NCI-H2107 treated with DMSO at 0.1 percent for 48 hours (cell line): ENCODE results near the gene NBDY.

ENCODE experiments used
- DNase-seq: peaks from one replicate; lab custom pipeline; 2025; ENCODE audit not compliant: unreplicated experiment; lab: John Stamatoyannopoulos, UW

The NBDY gene

DNA sequence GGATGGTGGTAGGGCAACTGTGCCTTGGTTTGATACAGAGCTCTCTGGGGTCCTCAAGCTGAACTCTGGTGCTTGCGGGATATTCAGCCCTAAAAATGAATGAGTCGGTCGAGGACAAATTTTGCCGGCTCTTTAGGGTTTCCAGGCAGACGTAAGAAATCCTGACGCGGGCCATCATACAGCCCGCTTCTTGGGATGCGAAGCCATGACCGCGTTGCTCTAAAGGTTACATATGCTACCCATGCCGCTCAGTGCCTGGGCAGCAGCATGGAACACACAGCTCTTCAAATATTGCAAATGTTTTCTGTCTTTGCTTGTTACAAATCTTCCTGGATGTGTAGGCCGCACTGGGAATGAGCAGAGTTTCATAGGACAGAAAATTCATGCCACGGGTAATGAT, 55.6 kb downstream of the NBDY start:
- no peak for DNase-seq

DNA sequence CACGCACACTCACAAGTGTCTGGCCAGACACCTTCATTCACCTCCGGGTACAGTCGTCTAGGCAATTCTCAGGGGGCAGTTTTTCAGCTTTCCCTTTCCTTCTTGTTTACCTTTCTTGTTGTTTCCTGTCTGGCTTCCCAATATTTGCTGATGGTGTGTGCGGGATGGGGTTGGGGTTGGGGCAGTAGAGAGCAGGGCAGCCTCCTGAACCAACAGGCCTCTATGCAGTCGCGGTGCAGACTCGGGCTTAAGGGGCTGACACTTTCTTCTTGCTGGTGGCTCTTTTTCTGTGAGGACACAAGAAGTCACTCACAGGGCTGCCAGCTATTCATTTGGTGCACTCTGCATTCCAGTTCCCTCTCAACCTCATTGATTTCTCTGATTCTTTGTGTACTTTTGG, 56.4 kb downstream of the NBDY start:
- DNase-seq = no peak

DNA sequence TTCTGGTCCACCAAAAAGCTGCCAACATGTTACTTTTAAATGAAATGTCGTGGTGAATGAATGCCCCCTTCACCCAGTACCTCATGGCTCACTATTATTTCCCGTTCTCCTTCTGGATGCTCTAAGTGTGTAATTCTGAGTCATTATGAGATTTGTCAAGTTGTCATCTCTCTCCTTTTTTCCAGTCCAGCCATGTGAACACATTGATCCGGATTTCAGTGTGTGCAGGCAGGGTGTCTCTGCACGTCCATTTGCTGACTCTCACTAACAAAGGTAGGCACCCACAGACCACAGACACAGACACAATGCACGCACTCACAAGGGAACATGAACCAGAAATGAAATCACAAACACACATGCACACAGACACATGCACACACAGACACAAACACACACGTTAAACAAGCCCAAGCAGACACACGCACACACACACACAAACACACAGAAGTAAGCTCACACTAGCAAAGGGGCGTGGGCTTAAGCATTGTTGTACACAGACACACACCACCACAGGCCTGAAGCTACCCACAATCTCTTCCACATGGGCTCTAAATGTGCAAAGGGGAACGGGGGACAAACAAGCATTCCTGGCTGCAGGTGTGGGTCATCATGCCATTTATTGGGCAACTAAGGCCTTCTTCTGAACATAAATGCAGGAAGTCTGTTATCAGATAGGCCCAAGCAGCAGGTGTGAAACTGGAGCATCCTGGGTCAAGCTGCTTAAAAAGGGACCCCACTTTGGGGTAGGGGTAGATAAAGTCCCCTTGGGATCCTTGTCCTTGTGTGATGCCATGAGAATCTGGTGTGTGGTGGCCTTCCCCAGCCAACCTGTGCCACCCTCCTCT, 58.1 kb downstream of the NBDY start:
- DNase-seq = no peak

DNA sequence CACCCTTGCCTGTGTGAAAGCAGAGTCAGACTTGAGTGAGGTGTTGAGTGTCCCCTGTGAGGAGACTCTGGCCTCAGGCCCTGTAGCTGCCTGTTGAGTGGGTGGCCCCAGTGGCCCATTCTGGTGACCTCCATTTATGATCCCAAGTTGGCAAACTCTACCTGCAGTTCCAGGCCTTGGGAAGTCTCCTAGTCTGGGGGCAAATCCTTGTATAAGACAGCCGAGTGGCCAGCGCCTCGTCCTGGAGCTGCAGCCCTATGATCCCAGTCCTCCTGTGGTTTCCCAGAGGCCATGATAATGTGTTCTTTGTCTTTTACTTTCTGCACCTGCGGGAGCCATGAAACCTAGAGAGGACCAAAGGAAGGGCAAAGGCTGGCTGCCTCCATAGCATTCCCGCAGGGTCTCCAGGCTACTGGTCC, 58.7 kb downstream of the NBDY start:
- DNase-seq = no peak

DNA sequence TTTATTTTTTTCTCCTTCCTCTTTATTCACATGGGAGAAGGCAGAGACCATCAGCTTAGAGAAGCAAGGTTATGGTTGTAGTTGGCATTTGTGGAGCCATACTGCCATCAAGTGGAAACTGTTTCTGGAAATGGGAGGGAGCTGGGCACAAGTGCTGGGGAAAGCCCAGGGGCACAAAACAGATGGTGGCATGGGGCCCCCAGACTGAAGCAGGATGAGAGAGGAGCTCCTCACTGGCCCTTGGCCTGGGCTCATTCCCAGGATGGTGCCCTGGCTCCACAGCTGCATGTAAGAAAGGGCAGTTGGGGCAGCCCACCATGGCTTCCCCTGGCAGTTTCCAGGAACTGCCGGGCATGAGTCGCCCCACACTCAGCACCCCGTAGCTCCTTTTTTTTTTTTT, 59.2 kb downstream of the NBDY start:
- no peak for DNase-seq

DNA sequence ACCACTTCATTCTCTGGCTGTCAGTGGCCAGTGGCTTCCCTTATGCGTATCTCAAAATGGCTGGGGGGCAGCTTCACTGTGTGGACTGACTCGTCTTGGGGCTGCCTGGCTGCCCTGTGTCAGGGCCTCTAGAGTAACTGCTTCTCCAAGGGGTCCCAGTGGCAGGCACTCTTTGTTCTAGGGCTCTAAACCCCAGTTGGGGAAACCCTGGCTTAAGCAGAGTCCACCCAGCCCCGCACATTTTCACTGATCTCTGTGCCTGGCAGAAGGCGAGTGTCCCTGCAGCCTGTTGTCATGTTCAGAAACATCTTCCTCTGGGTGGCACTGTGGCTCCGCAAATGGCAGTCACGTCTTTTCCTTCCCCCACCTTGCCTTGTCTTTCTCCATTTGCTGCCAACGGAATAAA, 59.7 kb downstream of the NBDY start:
- no peak for DNase-seq

DNA sequence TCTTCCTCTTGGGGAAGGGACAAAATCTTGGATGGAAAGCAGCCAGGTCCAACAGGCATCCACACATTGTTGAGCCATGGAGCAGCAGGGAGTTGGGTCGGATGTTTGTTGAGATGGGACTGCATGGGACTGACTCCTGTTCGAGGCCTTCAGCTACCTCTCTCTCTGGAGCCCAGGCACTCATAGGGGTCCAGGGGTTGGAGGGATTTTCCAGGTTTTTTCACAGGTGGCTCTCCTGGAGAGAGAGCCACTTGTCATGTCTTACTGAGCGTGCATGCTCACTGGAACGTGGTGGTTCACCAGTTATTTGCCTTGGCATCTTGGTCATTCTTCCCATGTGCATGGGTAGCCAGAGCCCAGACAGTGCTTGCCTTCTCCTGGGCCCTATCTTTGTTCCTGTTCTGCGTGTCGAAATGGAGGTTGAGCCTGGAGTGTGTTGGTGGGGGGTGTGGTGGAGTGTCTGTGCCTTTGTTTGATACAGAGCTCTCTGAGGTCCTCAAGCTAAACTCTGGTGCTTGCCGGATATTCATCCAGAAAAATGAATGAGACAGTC, 60.6 kb downstream of the NBDY start:
- no peak for DNase-seq

DNA sequence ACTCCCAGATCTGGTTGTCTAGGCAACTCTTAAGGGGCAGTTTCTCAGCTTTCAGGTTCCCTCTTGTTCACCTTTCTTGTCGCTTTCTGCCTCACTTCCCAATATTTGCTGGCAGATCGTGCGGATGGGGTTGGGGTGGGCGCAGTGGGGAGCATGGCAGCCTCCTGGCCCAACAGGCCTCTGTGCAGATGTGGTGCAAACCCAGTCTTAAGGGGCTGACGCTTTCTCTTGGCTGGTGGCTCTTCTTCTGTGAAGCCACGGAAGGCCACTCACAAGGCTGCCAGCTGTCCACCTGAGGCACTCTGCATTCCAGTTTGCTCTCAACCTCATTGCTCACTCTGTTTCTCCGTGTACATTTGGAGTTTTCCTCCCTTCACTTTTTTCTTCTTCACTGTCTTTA, 61.7 kb downstream of the NBDY start:
- no peak for DNase-seq

DNA sequence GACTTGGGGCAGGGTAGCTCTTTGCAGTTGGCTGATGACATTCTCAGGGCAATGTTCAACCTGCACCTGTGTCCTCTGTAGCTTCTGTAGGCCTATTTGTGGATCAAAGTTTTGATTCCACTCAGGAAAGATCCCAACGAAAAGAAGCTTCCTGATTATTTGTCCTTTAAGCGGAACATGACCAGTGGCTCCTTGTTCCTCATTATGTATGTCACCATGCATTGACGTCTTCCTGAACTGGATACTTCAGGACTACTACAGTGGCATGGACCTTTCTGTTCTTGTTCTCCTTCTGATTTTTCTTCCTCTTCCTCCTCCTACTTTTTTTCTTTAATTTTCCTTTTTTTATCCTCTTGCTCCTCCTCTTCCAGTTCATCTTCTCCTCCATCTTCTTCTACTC, 62.4 kb downstream of the NBDY start:
- DNase-seq = no peak

DNA sequence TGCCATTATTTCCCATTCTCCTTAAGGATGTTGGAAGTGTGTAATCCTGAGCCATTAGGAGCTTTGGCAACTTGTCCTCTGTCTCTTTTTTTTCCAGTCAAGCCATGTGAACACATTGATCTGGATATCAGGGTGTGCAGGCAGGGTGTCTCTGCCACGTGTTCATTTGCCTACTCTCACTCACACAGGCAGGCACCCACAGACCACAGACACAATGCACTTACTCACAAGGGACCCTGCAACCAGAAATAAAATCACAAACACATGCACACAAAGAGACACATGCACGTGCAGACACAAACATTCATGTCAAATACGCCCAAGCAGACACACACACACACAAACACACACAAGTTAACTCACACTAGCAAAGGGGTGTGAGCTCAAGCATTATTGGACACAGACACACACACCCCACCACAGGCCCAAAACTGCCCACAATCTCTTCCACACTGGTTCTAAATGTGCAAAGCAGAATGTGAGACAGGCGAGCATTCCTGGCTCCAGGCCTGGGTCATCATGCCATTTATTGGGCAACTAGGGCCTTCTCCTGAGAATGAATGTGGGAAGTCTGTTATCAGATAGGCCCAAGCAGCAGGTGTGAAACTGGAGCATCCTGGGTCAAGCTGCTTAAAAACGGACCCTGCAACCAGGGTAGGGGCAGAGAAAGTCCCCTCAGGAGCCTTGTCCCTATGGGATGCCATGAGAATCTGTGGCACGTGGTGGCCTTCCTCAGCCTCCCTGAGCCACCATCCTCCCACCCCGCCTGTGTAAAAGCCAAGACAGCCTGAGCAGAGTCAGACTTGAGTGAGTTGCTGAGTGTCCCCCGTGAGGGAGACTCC, 63.4 kb downstream of the NBDY start:
- no peak for DNase-seq

DNA sequence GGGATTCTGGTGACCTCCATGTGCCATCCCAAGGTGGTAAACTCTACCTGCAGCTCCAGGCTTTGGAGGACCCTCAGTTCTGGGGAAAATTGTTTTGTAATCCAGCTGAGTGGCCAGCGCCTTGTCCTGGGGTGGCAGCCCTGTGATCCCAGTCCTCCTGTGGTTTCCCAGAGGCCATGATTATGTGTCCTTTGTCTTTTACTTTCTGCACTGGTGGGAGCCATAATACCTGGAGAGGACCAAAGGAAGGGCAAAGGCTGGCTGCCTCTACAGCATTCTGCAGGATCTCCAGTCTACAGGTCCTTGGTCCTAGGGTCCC, 64.0 kb downstream of the NBDY start:
- DNase-seq = no peak

DNA sequence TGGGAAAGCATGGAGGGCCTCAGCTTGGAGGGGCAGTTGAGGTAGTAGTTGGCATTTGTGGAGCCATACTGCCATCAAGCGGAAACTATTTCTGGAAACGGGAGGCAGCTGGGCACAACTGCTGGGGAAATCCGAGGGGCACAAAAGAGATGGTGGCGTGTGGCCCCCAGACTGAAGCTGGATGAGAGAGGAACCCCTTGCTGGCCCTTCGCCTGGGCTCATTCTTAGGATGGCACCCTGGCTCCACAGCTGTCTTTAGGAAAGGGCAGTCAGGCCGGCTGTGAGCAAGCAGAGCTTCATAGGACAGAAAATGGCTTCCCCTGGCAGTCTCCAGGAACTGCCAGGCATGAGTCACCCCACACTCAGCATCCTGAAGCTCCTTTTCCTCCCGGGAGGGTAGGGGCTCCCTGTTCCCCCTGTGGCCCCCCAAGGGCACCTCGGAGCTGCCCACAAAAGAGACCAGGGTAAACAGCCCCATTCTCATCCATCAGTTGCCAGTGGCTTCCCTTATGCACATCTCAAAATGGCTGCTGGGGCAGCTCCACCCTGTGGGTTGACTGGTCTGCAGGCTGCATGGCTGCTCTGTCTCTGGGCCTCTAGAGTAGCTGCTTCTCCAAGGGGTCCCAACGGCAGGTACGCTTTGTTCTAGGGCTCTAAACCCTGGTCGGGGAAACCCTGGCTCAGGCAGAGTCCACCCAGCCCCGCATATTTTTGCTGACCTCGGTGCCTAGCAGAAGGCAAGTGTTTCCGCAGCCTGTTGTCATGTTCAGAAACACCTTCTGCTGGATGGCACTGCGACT, 64.7 kb downstream of the NBDY start:
- no peak for DNase-seq

DNA sequence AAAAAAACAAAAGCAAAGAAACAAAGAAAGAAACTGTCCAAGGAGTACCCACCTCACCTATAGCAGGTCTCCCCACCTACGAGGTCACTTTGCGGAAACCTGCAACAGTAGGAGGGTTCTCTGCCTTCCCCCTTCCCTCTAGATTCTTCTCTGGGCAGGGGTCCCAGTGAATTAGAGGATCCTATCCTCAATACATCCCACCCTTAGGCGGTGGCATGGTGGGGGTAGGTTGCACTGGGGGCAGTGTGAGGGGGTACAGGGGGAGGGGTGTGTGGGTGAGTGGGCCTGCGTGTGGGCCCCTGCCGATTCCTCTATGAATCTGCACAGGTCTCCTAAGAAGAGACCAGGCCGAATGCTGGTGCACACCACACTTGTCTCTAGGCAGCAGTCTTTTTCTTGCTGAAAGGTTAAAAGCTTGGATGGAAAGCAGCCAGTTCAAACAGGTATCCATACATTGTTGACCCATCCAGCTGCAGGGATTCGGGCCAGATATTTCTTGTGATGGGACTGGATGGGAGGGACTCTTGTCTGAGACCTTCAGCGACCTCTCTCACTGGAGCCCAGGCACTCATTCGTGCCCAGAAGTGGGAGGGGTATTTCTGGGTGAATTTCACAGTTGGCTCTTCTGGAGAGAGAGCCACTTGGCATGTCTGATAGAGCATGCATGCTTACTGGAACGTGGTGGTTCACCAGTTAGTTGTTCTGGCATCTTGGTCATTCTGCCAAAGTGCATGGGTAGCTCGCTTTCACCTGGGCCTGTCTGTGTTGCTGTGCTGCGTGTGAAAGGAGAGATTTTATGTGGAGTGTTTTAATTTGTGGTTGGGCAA, 65.6 kb downstream of the NBDY start:
- no peak for DNase-seq

DNA sequence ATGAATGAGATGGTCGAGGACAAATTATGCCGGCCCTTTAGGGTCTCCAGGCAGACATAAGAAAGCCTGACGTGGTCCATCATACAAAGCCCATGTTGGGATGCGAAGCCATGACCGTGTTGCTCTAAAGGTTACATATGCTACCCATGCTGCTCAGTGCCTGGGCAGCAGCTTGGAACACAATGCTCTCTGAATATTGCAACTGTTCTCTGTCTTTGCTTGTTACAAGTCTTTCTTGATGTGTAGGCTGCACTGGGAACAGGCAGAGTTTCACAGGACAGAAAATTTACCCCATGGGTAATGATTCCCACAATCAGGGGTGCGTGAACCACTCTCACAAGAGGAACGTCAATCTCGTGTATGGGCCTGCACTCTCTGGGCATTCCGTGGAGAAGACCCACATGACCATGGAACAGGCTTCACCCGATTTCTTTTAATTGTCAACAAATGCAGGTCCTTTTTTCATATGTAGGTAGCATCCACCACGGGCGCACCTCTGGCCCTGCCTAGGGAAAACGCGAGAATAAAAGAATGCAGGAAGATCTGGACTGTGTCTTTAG, 66.3 kb downstream of the NBDY start:
- DNase-seq = no peak

DNA sequence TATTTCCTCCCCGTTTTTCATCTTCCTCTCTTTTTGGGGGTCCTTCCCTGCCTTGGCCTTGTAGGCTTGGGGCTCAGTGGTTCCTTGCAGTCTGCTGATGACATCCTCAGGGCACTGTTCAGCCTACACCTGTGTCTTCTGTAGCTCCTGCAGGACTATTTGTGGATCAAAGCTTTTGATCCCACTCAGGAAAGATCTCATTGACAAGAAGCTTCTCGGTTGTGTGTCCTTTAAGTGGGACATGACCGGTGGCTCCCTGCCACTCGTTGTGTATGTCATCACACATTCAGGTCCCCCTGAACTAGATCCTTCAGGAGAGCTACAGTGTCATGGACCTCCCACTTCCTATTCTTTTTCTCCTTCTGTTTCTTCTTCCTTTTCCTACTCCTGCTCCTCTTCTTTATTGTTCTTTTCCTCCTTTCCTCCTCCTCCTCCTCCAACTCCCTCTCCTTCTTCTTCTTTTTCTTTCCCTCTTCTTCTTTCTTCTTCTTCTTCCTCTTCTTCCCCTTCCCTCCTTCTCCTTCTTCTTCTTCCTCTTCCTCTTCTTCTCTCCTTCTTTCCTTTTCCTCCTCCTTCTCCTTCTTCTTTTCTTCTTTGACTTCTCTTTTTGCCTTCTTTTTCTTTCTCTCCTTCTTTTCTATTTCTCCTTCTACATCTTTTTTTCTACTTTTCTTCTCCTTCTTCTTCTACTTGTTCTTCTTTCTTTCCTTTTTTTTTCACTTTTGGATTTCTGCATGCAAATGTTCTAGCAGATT, 67.8 kb downstream of the NBDY start:
- no peak for DNase-seq

DNA sequence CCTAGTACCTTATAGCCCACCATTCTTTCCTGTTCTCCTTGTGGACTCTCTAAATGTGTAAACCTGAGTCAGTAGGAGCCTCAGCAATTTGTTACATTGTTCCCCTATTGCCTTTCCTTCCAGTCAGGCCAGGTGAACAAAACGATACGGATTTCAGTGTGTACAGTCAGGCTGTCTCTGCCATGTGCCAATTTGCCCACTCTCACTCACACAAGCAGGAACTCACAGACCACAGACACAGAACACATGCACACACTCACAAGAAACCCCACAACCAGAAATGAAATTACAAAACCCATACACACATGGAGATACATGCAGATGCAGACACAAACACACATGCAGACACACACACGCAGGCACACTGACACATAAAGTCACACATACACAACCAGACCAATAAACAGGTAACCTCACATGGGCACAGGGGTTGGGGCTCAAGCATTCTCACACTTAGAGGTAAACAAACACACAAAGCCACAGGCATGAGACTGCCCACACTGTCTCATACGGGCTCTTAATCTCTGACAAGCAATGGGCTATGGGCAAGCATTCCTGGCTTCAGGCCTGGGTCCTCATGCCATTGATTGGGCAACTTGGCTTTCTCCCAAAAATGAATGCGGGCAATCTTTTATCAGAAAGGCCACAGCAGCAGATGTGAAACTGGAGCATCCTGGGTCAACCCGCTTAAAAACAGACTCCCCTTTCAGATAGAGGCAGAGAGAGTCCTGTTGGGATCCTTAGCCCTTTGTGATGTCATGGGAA, 68.7 kb downstream of the NBDY start:
- DNase-seq = no peak

DNA sequence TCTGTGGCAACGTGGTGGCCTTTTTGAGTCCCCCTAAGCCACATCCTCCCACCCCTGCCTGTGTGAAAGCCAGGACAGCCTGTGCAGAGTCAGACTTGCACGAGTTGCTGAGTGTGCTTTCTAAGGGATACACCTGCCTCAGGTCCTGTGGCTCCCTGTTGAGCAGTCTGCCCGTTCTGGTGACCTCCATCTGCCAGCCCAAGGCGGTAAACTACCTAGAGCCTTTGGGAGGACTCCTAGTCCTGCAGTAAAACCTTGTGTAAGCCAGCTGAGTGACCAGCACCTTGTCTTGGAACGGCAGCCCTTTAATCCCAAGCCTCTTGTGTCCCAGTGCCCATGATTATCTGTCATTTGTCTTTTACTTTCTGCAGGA, 69.3 kb downstream of the NBDY start:
- DNase-seq = no peak

DNA sequence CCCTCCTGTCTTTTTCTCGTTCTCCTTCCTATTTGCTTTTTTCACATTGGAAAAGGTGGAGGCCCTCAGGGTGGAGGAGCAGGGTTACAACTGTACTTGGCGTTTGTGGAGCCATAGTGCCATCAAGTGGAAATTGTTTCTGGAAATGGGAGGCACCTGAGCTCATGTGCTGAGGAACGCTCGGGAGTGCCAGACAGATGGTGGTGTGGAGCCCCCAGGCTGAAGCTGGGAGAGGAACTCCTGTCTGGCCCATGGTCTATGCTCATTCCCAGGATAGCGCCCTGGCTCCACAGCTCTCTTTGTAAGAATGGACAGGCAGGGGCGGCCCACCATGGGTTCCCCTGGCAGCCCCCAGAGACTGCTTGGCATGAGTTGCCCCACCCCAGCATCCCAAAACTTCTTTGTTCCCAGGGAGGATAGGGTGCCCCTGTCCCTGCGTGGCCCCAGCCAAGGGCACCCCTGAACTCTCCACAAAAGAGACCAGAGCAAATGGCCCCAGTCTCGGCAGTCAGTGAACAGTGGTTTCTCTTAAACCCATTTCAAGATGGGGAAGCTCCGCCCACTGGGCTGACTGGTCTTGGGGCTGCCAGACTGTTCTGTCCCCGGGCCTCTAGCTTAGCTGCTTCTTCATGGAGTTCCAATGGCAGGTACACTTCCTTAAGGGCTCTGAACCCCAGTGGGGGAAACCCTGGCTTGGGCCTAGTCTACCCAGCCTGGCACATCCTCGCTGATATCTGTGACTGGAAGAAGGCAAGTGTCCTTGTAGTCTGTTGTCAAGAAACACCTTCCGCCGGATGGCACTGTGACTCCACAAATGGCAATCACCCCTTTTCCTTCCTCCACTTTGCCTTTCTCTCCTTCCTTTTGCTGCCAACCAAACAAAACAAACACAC, 70.1 kb downstream of the NBDY start:
- no peak for DNase-seq
